Endothelial cell of umbilical vein (primary cell): ENCODE measurements around the gene EPYC. TPM values are rescaled to one million over a fixed set of nuclear protein-coding genes. Genes with fewer than 3 reads are reported as not detected.

ENCODE experiments used
- Bru-seq: library from RNA; stranded (reverse); fragments of 400-500 nt; gene quantifications from one replicate; lab custom pipeline; 2021; lab: Mats Ljungman, UMichigan
- BruChase-seq, 2 experiments: library from RNA; stranded (reverse); fragments of 400-500 nt; gene quantifications; one replicate each; lab custom pipeline; 2021; lab: Mats Ljungman, UMichigan
- BruUV-seq: library from RNA; stranded (reverse); fragments of 400-500 nt; replicated peaks from 2 replicates; lab custom pipeline; 2021; lab: Mats Ljungman, UMichigan
- CTCF ChIA-PET: fragments of 300-600, 350-600 bp; sonication (Branson Sonifier 250); formaldehyde crosslinking; loops from one replicate; lab custom pipeline; 2021; ENCODE audit warnings: antibody characterized with exemption, inconsistent platforms; lab: Charles Lee
- POLR2A ChIA-PET: fragments of 300-600, 350-600 bp; sonication (Branson Sonifier 250); formaldehyde crosslinking; loops from one replicate; lab custom pipeline; 2021; ENCODE audit warnings: antibody characterized with exemption, inconsistent platforms; lab: Charles Lee
- DNase-seq: peaks from one replicate; pipeline ENCODE4 v3.0.0-alpha.2; 2011; ENCODE audit warnings: low read depth, low spot score
- FAIRE-seq: peaks from 2 replicates; lab custom pipeline; 2011; peaks lifted over from hg19 to GRCh38; lab: Jason Lieb, UNC
- H2AFZ ChIP-seq: 2 replicates; pipeline ENCODE4 v1.6.0; 2012; ENCODE audit warnings: low read depth, low read length, control low read depth, inconsistent platforms
- H3K27ac ChIP-seq: 2 replicates; pipeline ENCODE4 v1.5.1; 2011; ENCODE audit warnings: low read depth, mild to moderate bottlenecking, control low read depth, low read length, moderate library complexity; ENCODE audit not compliant: insufficient read depth
- H3K27me3 ChIP-seq, 2 experiments: 2 replicates each; pipeline versions ENCODE4 v1.6.0 to v1.6.1; 2011; ENCODE audit warnings: low read length in 2 of 2, mixed read lengths in 1 of 2; ENCODE audit not compliant: control insufficient read depth in 2 of 2, insufficient read depth in 2 of 2
- H3K36me3 ChIP-seq, 2 experiments: 2 replicates in 1 of 2; 3 replicates in 1 of 2; pipeline ENCODE4 v1.5.1; 2011; ENCODE audit warnings: low read length in 2 of 2, mild to moderate bottlenecking in 1 of 2, moderate library complexity in 1 of 2; ENCODE audit not compliant: control insufficient read depth in 2 of 2, insufficient read depth in 2 of 2; ENCODE audit errors: extremely low read depth in 1 of 2
- H3K4me1 ChIP-seq: 3 replicates; pipeline ENCODE4 v1.5.1; 2011; ENCODE audit warnings: mild to moderate bottlenecking, low read length; ENCODE audit not compliant: control insufficient read depth, insufficient read depth; ENCODE audit errors: extremely low read depth
- H3K4me2 ChIP-seq: 2 replicates; pipeline ENCODE4 v1.6.1; 2011; ENCODE audit warnings: low read length, control low read depth, mixed read lengths; ENCODE audit not compliant: insufficient read depth
- H3K4me3 ChIP-seq, 3 experiments: fragments of 200-600 bp in 1 of 3; sonication (generic), shearing (Covaris generic) in 1 of 3; replicated peaks in 1 of 3; 2 replicates each; pipeline ENCODE4 v1.5.1; 2011 to 2016; ENCODE audit warnings: control low read depth in 3 of 3, low read length in 3 of 3, mild to moderate bottlenecking in 2 of 3, inconsistent platforms in 1 of 3, low read depth in 1 of 3, moderate library complexity in 1 of 3; ENCODE audit not compliant: insufficient read depth in 1 of 3
- H3K79me2 ChIP-seq: 2 replicates; pipeline ENCODE4 v1.6.0; 2012; ENCODE audit warnings: low read length, inconsistent platforms; ENCODE audit not compliant: control insufficient read depth, insufficient read depth
- H3K9ac ChIP-seq: replicated peaks from 2 replicates; pipeline ENCODE3; 2011; ENCODE audit warnings: low read length, control low read depth; ENCODE audit not compliant: insufficient read depth; ENCODE audit errors: extremely low read depth
- H3K9me1 ChIP-seq: replicated peaks from 3 replicates; pipeline ENCODE4 v1.6.0; 2011; ENCODE audit warnings: mild to moderate bottlenecking, low read length; ENCODE audit not compliant: control insufficient read depth, insufficient read depth; ENCODE audit errors: extremely low read depth
- H3K9me3 ChIP-seq: replicated peaks from 2 replicates; pipeline ENCODE4 v1.5.1; 2012; ENCODE audit warnings: low read length, inconsistent platforms; ENCODE audit not compliant: control insufficient read depth, insufficient read depth
- H4K20me1 ChIP-seq: replicated peaks from 2 replicates; pipeline ENCODE3; 2011; ENCODE audit warnings: mild to moderate bottlenecking, low read length; ENCODE audit not compliant: control insufficient read depth, insufficient read depth; ENCODE audit errors: extremely low read depth
- CTCF ChIP-seq, 2 donors: IDR thresholded peaks; 1 replicate in 1 of 2; 2 replicates in 1 of 2; pipeline ENCODE4 v1.5.1; 2011; ENCODE audit warnings: low read length in 2 of 2, mild to moderate bottlenecking in 2 of 2, moderate library complexity in 2 of 2, control low read depth in 1 of 2, inconsistent platforms in 1 of 2, low read depth in 1 of 2; ENCODE audit not compliant: insufficient read depth in 1 of 2; ENCODE audit errors: extremely low read depth in 1 of 2
- EZH2 ChIP-seq: IDR thresholded peaks from 2 replicates; pipeline ENCODE4 v1.6.1; 2012; ENCODE audit warnings: borderline replicate concordance, low read depth, mild to moderate bottlenecking, moderate library complexity, low read length, inconsistent platforms; ENCODE audit not compliant: severe bottlenecking
- FOS ChIP-seq: IDR thresholded peaks from 2 replicates; pipeline ENCODE4 v1.6.1; 2011; ENCODE audit warnings: mild to moderate bottlenecking, low read length, moderate library complexity, borderline replicate concordance; ENCODE audit not compliant: insufficient read depth
- GATA2 ChIP-seq: IDR thresholded peaks from 2 replicates; pipeline ENCODE4 v1.7.0; 2011; ENCODE audit warnings: low read depth, mild to moderate bottlenecking, moderate library complexity, mixed read lengths, low read length; ENCODE audit not compliant: insufficient read length, insufficient read depth
- JUN ChIP-seq: IDR thresholded peaks from 2 replicates; pipeline ENCODE4 v1.6.1; 2011; ENCODE audit warnings: borderline replicate concordance, low read depth; ENCODE audit not compliant: insufficient read length, insufficient read depth
- MAX ChIP-seq: IDR thresholded peaks from 2 replicates; pipeline ENCODE4 v1.6.1; 2011; ENCODE audit not compliant: insufficient read depth, insufficient read length
- POLR2A ChIP-seq: IDR thresholded peaks from 2 replicates; pipeline ENCODE4 v1.6.1; 2012; ENCODE audit warnings: low read depth, mild to moderate bottlenecking, control low read depth, low read length
- POLR2AphosphoS5 ChIP-seq: IDR thresholded peaks from 2 replicates; pipeline ENCODE4 v1.6.1; 2012; ENCODE audit warnings: low read depth, mild to moderate bottlenecking, control low read depth, low read length, moderate library complexity; ENCODE audit not compliant: insufficient read depth
- dilution Hi-C: fragments of 300-500 bp; cut with MboI; formaldehyde crosslinking; loops from one replicate; pipeline ENCODE4 v1.15.0; 2019; ENCODE audit warnings: low sequenced_read_pairs; ENCODE audit not compliant: extremely low pct_ligation_motif_present
- intact Hi-C: fragments of 100-400 bp; cut with micrococcal nuclease; formaldehyde crosslinking; loops from one replicate; pipeline ENCODE4 v1.10.0; 2022
- long read RNA-seq: library from polyadenylated mRNA; stranded (forward); transcript quantifications from one replicate; pipeline ENCODE4 v2.0.0, GENCODE V29; 2021
- polyA minus RNA-seq, 3 experiments: library from RNA; depleted of rRNA, polyadenylated mRNA; stranded (reverse); fragments of >200 nt; gene quantifications; 1 replicate in 1 of 3; 2 replicates in 2 of 3; pipeline ENCODE4 v1.2.3, GENCODE V29; 2011
- polyA plus RNA-seq, 4 experiments: library from polyadenylated mRNA; depleted of rRNA in 3 of 4; stranded (reverse) in 3 of 4; unstranded in 1 of 4; fragments of >200 nt; gene quantifications; 2 replicates each; pipeline versions ENCODE4 v1.2.1 to v1.2.3, GENCODE V29; 2011 to 2012; ENCODE audit warnings: missing spikeins in 1 of 4
- total RNA-seq: library from RNA; stranded (reverse); gene quantifications from 2 replicates; pipeline ENCODE4 v1.2.3, GENCODE V29; 2021

Gene EPYC
- total RNA-seq: not detected in 2 replicates
- 0.06 TPM in 1 of 2 replicates, not detected in the other for polyA plus RNA-seq
- polyA plus RNA-seq (2011; cell fraction: cytosol; rRNA removed): not detected in 2 replicates
- polyA plus RNA-seq (2011; cell fraction: nucleus; rRNA removed): not detected in 2 replicates
- polyA plus RNA-seq (2012): not detected in 2 replicates
- not detected in 2 replicates for polyA minus RNA-seq
- polyA minus RNA-seq (2011; cell fraction: cytosol; rRNA and poly(A)+ RNA removed): not detected
- not detected in 2 replicates for polyA minus RNA-seq (2011; cell fraction: nucleus; rRNA and poly(A)+ RNA removed)
- Bru-seq, nascent RNA: percentile 10 among the genes with signal in this experiment
- percentile 6 among the genes with signal in this experiment for BruChase-seq, experiment 1, labeled RNA remaining after a 6-hour chase
- BruChase-seq, experiment 2, labeled RNA remaining after a 2-hour chase: percentile 7 among the genes with signal in this experiment
- long read RNA-seq: 0 reads

- no peak within 1 kb of the TSS for H3K27ac ChIP-seq
- no peaks in the 10 kb centered on the region for H3K9me3 ChIP-seq
- H3K4me1 ChIP-seq: peaks cover 7% of the 10 kb centered on the region
- H3K27me3 ChIP-seq: no peaks in the 10 kb centered on the region
- no peaks in the 10 kb centered on the region for H3K36me3 ChIP-seq
- dilution Hi-C loops (no loop called here), intact Hi-C loops (loop anchor here (5.0 kb wide), 1 partner anchor 312 kb away; no protein-coding TSS in a partner anchor)
- no peaks in the 10 kb centered on the region for H4K20me1 ChIP-seq
- no peak within 1 kb of the TSS for H3K9ac ChIP-seq
- ChIA-PET CTCF (interaction anchor here (0.9 to 2.4 kb wide), 3 partner anchors 10 to 321 kb away, joined by 3 to 10 read pairs (median 4); no protein-coding TSS in a partner anchor), POLR2A (no interaction called here)
- H3K79me2 ChIP-seq: no peaks in the 10 kb centered on the region
- FAIRE-seq: no peak
- no peak for TF ChIP-seq MAX
- no peak for TF ChIP-seq EZH2
- TF ChIP-seq GATA2: no peak
- no peak for TF ChIP-seq POLR2A
- TF ChIP-seq JUN: no peak
- no peak for TF ChIP-seq POLR2AphosphoS5
- no peak for TF ChIP-seq FOS
- no peak for TF ChIP-seq CTCF (IDR thresholded peaks at IDR 0.05; ENCODE audit: extremely low read depth in 1 of 2, insufficient read depth in 1 of 2, low read depth in 1 of 2, low read length in 2 of 2)
- no peak within 1 kb of the TSS for H2AFZ ChIP-seq
- H3K9me1 ChIP-seq: no peaks in the 10 kb centered on the region
- BruUV-seq: no TSS peak
- no peak within 1 kb of the TSS for H3K4me2 ChIP-seq
- DNase-seq: no peak
- H3K4me3 ChIP-seq: no peak within 1 kb of the TSS
Measured at GRCh38 chr12:91004872-91005271, at the start of gene EPYC. Gene EPYC (minus strand): TSS chr12:91004972. CDS start chr12:91002565, 2,407 bp downstream.
